Bronchial smooth muscle cell (primary cell): Measurements from ENCODE around the gene MAP4K4. TPM values are rescaled to one million over a fixed set of nuclear protein-coding genes. Genes with fewer than 3 reads are reported as not detected.

Experiments
- total RNA-seq: library from RNA; depleted of rRNA; stranded (reverse); fragments of >200 nt; gene quantifications from 2 replicates; pipeline ENCODE4 v1.2.1, GENCODE V29; 2014

Gene MAP4K4
- total RNA-seq = 152 and 216 TPM in 2 replicates

DNA sequence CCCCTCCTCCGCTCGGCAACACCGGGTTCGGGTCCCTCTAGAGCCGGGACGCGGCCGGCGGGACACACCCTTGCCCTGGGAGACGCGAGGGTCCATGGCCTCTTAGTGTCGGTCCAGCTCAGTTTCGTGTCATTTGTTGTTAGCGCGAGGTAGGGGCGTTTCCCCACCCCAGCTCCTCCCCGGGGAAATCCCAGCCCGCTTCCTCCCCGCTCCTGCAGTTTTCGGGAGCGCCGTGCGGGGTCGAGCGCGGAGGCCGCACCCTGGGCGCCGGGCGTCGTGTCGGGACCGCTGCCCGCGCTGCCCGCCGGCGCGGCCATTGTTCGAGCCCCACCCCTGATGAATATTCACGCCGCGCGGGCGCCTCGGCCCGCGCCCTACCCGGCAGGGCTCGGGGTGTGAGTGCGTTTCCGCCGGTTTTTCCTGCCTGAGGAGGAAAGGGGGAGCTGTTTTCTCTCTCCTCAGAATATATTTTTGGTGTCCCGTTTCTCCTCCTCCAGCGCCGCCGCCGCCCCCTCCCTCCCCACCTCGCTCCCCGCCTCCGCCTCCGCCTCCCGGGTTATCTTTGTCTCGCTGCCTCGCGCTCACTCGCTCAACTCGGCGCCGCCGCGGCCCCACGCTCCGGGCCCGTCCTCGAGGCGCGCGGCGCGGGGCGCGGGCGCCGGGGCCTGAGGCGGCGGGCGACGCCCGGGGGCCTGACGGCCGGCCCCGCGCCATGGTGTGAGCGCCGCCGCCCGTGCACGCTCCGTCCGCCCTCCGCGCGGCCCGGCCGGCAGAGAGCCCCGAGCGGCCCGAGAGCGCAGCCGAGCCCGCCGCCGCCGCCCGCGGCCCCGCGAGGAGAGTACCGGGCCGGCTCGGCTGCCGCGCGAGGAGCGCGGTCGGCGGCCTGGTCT, at the start of gene MAP4K4:
TSS of gene MAP4K4 (plus strand) at position 584 of the 890 bp plus-strand sequence. CDS start 374 bp downstream, outside the sequence.

Other genes with a start within 250 kb of the MAP4K4 start
- 7.3 and 10.4 TPM in 2 replicates for gene RFX8, start 222.6 kb upstream of the MAP4K4 start, total RNA-seq